GM21825 (cell line): ENCODE results near the gene DNAJB2.
A peak's percentile ranks its signal among the peaks of the same experiment; 100 is the strongest.

ENCODE experiments used
- ATAC-seq: cut with Tn5 transposase; IDR thresholded peaks from one replicate; pipeline ENCODE4 v1.9.1; 2021; ENCODE audit warnings: mild to moderate bottlenecking, moderate library complexity; ENCODE audit not compliant: unreplicated experiment

DNAJB2 gene

GRCh38 chr2:219279151-219279915, at the start of gene DNAJB2:
Gene DNAJB2, plus strand, starts transcription at chr2:219279366. Its CDS starts 468 bp downstream, at chr2:219279834.
- ATAC-seq = peak; percentile 85

GRCh38 chr2:219230059-219230540, 49.1 kb upstream of the DNAJB2 start:
- ATAC-seq = no peak

GRCh38 chr2:219234331-219234730, 44.8 kb upstream of the DNAJB2 start:
- no peak for ATAC-seq

GRCh38 chr2:219243291-219243761, 35.8 kb upstream of the DNAJB2 start:
- ATAC-seq = no peak

GRCh38 chr2:219244789-219245147, 34.4 kb upstream of the DNAJB2 start:
- no peak for ATAC-seq

- peak; percentile 51 for ATAC-seq
Observed at GRCh38 chr2:219245148-219245898, 33.8 kb upstream of the DNAJB2 start, which contains the start of the genes GLB1L and STK16. Gene GLB1L, minus strand, starts transcription at chr2:219245444. Its CDS starts 1,871 bp downstream, at chr2:219243573. Gene STK16, plus strand, starts transcription at chr2:219245479. Its CDS starts 521 bp downstream, at chr2:219246000.

GRCh38 chr2:219245899-219246230, 33.3 kb upstream of the DNAJB2 start:
- no peak for ATAC-seq

GRCh38 chr2:219246559-219246958, 32.6 kb upstream of the DNAJB2 start:
- no peak for ATAC-seq

- peak; percentile 23 for ATAC-seq
Observed at GRCh38 chr2:219247678-219248642, 31.2 kb upstream of the DNAJB2 start.

GRCh38 chr2:219248845-219249202, 30.3 kb upstream of the DNAJB2 start:
- ATAC-seq = no peak

GRCh38 chr2:219249203-219249980, 29.8 kb upstream of the DNAJB2 start:
- peak; percentile 44 for ATAC-seq

GRCh38 chr2:219250049-219250781, 29.0 kb upstream of the DNAJB2 start:
- no peak for ATAC-seq

GRCh38 chr2:219251656-219252055, 27.5 kb upstream of the DNAJB2 start:
- no peak for ATAC-seq

- ATAC-seq = no peak
Observed at GRCh38 chr2:219252084-219252483, 27.1 kb upstream of the DNAJB2 start.

- ATAC-seq = no peak
Observed at GRCh38 chr2:219252570-219252899, 26.6 kb upstream of the DNAJB2 start.

- no peak for ATAC-seq
Observed at GRCh38 chr2:219252900-219253752, 26.0 kb upstream of the DNAJB2 start, which contains the start of gene TUBA4B. Gene TUBA4B, plus strand, starts transcription at chr2:219253243. Its CDS starts 165 bp downstream, at chr2:219253408.

GRCh38 chr2:219253753-219254589, 25.2 kb upstream of the DNAJB2 start, which contains the start of gene TUBA4A:
Gene TUBA4A, minus strand, starts transcription at chr2:219253918. Its CDS starts 60 bp downstream, at chr2:219253858.
- peak; percentile 30 for ATAC-seq
